Stimulated activated memory B cell treated with anti-CD40 and anti-IgM and Interleukin-4, amounts not matched to agents 10 μg/mL and 1 μg/mL and 100 μg/mL, for 72 hours (primary cell): ENCODE data around the gene ATP6V1D.

ENCODE experiments used
- ATAC-seq: fragments of 150-1000 bp; cut with Tn5 transposase; 2 replicates; pipeline ENCODE4 v1.10.0; 2021
- H3K27ac Mint-ChIP-seq: one replicate; pipeline ENCODE4 v1.8.0; 2022; ENCODE audit warnings: mild to moderate bottlenecking, mixed read lengths
- H3K27me3 Mint-ChIP-seq: one replicate; pipeline ENCODE4 v1.8.0; 2022; ENCODE audit warnings: mixed read lengths
- H3K36me3 Mint-ChIP-seq: one replicate; pipeline ENCODE4 v1.8.0; 2022; ENCODE audit warnings: mixed read lengths
- H3K4me1 Mint-ChIP-seq: one replicate; pipeline ENCODE4 v1.8.0; 2022; ENCODE audit warnings: mixed read lengths
- H3K4me3 Mint-ChIP-seq: one replicate; pipeline ENCODE4 v1.8.0; 2022; ENCODE audit warnings: mild to moderate bottlenecking, moderate library complexity, mixed read lengths
- H3K9me3 Mint-ChIP-seq: one replicate; pipeline ENCODE4 v1.8.0; 2022; ENCODE audit warnings: mixed read lengths

Gene ATP6V1D

GRCh38 chr14:67385618-67386017 is 26.0 kb upstream of the ATP6V1D start:
- no peak for ATAC-seq
- Mint-ChIP-seq H3K9me3 (no peaks in the 10 kb centered on the region), H3K27ac (no peak overlapping the region), H3K27me3 (no peaks in the 10 kb centered on the region), H3K4me3 (no peak overlapping the region), H3K36me3 (peaks cover 44% of the 10 kb centered on the region), H3K4me1 (no peaks in the 10 kb centered on the region)

- Mint-ChIP-seq H3K4me1 (no peaks in the 10 kb centered on the region), H3K4me3 (no peak overlapping the region), H3K36me3 (peaks cover 45% of the 10 kb centered on the region), H3K9me3 (no peaks in the 10 kb centered on the region), H3K27me3 (no peaks in the 10 kb centered on the region), H3K27ac (no peak overlapping the region)
- no peak for ATAC-seq
These were observed 25.5 kb upstream of the ATP6V1D start for GRCh38 chr14:67385120-67385519.

GRCh38 chr14:67377916-67378315 is 18.3 kb upstream of the ATP6V1D start:
- peak; percentile 82 for ATAC-seq
- Mint-ChIP-seq H3K9me3 (no peaks in the 10 kb centered on the region), H3K27me3 (no peaks in the 10 kb centered on the region), H3K4me1 (peaks cover 21% of the 10 kb centered on the region), H3K4me3 (no peak overlapping the region), H3K27ac (peak overlapping the region; percentile 3), H3K36me3 (peaks cover 66% of the 10 kb centered on the region)

GRCh38 chr14:67373347-67373746 is 13.7 kb upstream of the ATP6V1D start:
- Mint-ChIP-seq H3K9me3 (no peaks in the 10 kb centered on the region), H3K4me1 (peaks cover 40% of the 10 kb centered on the region), H3K27me3 (no peaks in the 10 kb centered on the region), H3K4me3 (no peak overlapping the region), H3K36me3 (peaks cover 51% of the 10 kb centered on the region), H3K27ac (peak overlapping the region; percentile 48)
- no peak for ATAC-seq

GRCh38 chr14:67372833-67373232 is 13.2 kb upstream of the ATP6V1D start:
- Mint-ChIP-seq H3K4me3 (no peak overlapping the region), H3K27me3 (no peaks in the 10 kb centered on the region), H3K36me3 (peaks cover 54% of the 10 kb centered on the region), H3K4me1 (peaks cover 43% of the 10 kb centered on the region), H3K27ac (no peak overlapping the region), H3K9me3 (no peaks in the 10 kb centered on the region)
- no peak for ATAC-seq

- Mint-ChIP-seq H3K36me3 (peaks cover 47% of the 10 kb centered on the region), H3K4me3 (no peak overlapping the region), H3K27me3 (no peaks in the 10 kb centered on the region), H3K9me3 (no peaks in the 10 kb centered on the region), H3K4me1 (peaks cover 38% of the 10 kb centered on the region), H3K27ac (no peak overlapping the region)
- ATAC-seq = no peak
These were observed 11.9 kb upstream of the ATP6V1D start for GRCh38 chr14:67371247-67372148.

- Mint-ChIP-seq H3K9me3 (no peaks in the 10 kb centered on the region), H3K27me3 (no peaks in the 10 kb centered on the region), H3K27ac (no peak overlapping the region), H3K36me3 (peaks cover 44% of the 10 kb centered on the region), H3K4me1 (peaks cover 39% of the 10 kb centered on the region), H3K4me3 (no peak overlapping the region)
- ATAC-seq = no peak
These were observed 11.2 kb upstream of the ATP6V1D start for GRCh38 chr14:67370830-67371229.

GRCh38 chr14:67365476-67365875 is 5.9 kb upstream of the ATP6V1D start:
- H3K4me1 Mint-ChIP-seq = peaks cover 40% of the 10 kb centered on the region

GRCh38 chr14:67360470-67361206 is 1.0 kb upstream of the ATP6V1D start:
- no peaks in the 10 kb centered on the region for H3K9me3 Mint-ChIP-seq
- peak overlapping the region; percentile 97 for H3K27ac Mint-ChIP-seq
- H3K4me3 Mint-ChIP-seq = peak overlapping the region; percentile 99
- H3K27me3 Mint-ChIP-seq = no peaks in the 10 kb centered on the region
- H3K36me3 Mint-ChIP-seq = peaks cover 18% of the 10 kb centered on the region
- H3K4me1 Mint-ChIP-seq = peaks cover 46% of the 10 kb centered on the region
- ATAC-seq = peak; percentile 52

More at GRCh38 chr14:67365476-67365875, 5.9 kb upstream of the ATP6V1D start:
- H3K9me3 Mint-ChIP-seq = no peaks in the 10 kb centered on the region
- peaks cover 44% of the 10 kb centered on the region for H3K36me3 Mint-ChIP-seq
- no peak overlapping the region for H3K4me3 Mint-ChIP-seq
- H3K27me3 Mint-ChIP-seq = no peaks in the 10 kb centered on the region
- no peak overlapping the region for H3K27ac Mint-ChIP-seq
- ATAC-seq = no peak

GRCh38 chr14:67358924-67359774 is 455 bp downstream of the ATP6V1D start:
- peak overlapping the region; percentile 97 for H3K27ac Mint-ChIP-seq
- no peak for ATAC-seq
- peaks cover 5% of the 10 kb centered on the region for H3K36me3 Mint-ChIP-seq
- H3K4me1 Mint-ChIP-seq = peaks cover 45% of the 10 kb centered on the region
- H3K27me3 Mint-ChIP-seq = no peaks in the 10 kb centered on the region
- H3K9me3 Mint-ChIP-seq = no peaks in the 10 kb centered on the region
- peak overlapping the region; percentile 99 for H3K4me3 Mint-ChIP-seq

GRCh38 chr14:67357969-67358354 is 1.6 kb downstream of the ATP6V1D start:
- Mint-ChIP-seq H3K36me3 (no peaks in the 10 kb centered on the region), H3K27me3 (no peaks in the 10 kb centered on the region), H3K27ac (peak overlapping the region; percentile 23), H3K4me3 (peak overlapping the region; percentile 99), H3K4me1 (peaks cover 33% of the 10 kb centered on the region), H3K9me3 (no peaks in the 10 kb centered on the region)
- ATAC-seq = no peak

GRCh38 chr14:67357186-67357968 is 2.2 kb downstream of the ATP6V1D start:
- no peak for ATAC-seq
- no peak overlapping the region for H3K4me3 Mint-ChIP-seq
- H3K27ac Mint-ChIP-seq = peak overlapping the region; percentile 23
- H3K9me3 Mint-ChIP-seq = no peaks in the 10 kb centered on the region
- H3K4me1 Mint-ChIP-seq = peaks cover 27% of the 10 kb centered on the region
- H3K27me3 Mint-ChIP-seq = no peaks in the 10 kb centered on the region
- H3K36me3 Mint-ChIP-seq = peaks cover 2% of the 10 kb centered on the region

GRCh38 chr14:67352055-67352454 is 7.5 kb downstream of the ATP6V1D start:
- no peaks in the 10 kb centered on the region for H3K27me3 Mint-ChIP-seq
- no peak for ATAC-seq
- H3K36me3 Mint-ChIP-seq = peaks cover 30% of the 10 kb centered on the region
- no peak overlapping the region for H3K4me3 Mint-ChIP-seq
- H3K9me3 Mint-ChIP-seq = no peaks in the 10 kb centered on the region
- H3K4me1 Mint-ChIP-seq = peaks cover 2% of the 10 kb centered on the region
- H3K27ac Mint-ChIP-seq = no peak overlapping the region

GRCh38 chr14:67345583-67345982 is 14.0 kb downstream of the ATP6V1D start:
- Mint-ChIP-seq H3K4me1 (no peaks in the 10 kb centered on the region), H3K9me3 (no peaks in the 10 kb centered on the region), H3K27ac (no peak overlapping the region), H3K36me3 (peaks cover 36% of the 10 kb centered on the region), H3K27me3 (no peaks in the 10 kb centered on the region), H3K4me3 (no peak overlapping the region)
- no peak for ATAC-seq
